Lung (tissue), 12 donors: Measurements from ENCODE around the gene FAHD2A. TPM values are rescaled to one million over a fixed set of nuclear protein-coding genes. Genes with fewer than 3 reads are reported as not detected.
A peak's percentile ranks its signal among the peaks of the same experiment; 100 is the strongest.

ENCODE experiments used
- ATAC-seq: fragments of 200-7000 bp; cut with Tn5 transposase; one replicate; pipeline ENCODE4 v1.9.1; 2020; ENCODE audit warnings: moderate number of reproducible peaks; ENCODE audit not compliant: insufficient read depth, low FRiP score
- DNase-seq, 3 donors: peaks; one replicate each; pipeline ENCODE4 v3.0.0-alpha.2; 2013 to 2017
- H3K27ac ChIP-seq, 2 donors: one replicate each; pipeline ENCODE4 v1.5.1; 2013; ENCODE audit warnings: mild to moderate bottlenecking in 2 of 2, moderate library complexity in 2 of 2, control low read depth in 1 of 2, inconsistent platforms in 1 of 2, low read depth in 1 of 2, low read length in 1 of 2
- H3K27me3 ChIP-seq, 3 donors: one replicate each; pipeline ENCODE4 v1.5.1; 2013; ENCODE audit warnings: low read length in 2 of 3; ENCODE audit not compliant: control insufficient read depth in 3 of 3, insufficient read depth in 3 of 3
- H3K36me3 ChIP-seq, 4 donors: one replicate each; pipeline ENCODE4 v1.5.1; 2013; ENCODE audit warnings: low read length in 4 of 4, mild to moderate bottlenecking in 1 of 4, moderate library complexity in 1 of 4; ENCODE audit not compliant: control insufficient read depth in 4 of 4, insufficient read depth in 4 of 4
- H3K4me1 ChIP-seq, 5 donors: one replicate each; pipeline ENCODE4 v1.5.1; 2013; ENCODE audit warnings: low read length in 5 of 5, mild to moderate bottlenecking in 2 of 5, moderate library complexity in 1 of 5; ENCODE audit not compliant: control insufficient read depth in 5 of 5, insufficient read depth in 5 of 5
- H3K4me3 ChIP-seq: one replicate; pipeline ENCODE4 v1.5.1; 2013; ENCODE audit warnings: mild to moderate bottlenecking, control low read depth, moderate library complexity
- H3K9ac ChIP-seq, 2 donors: one replicate each; pipeline ENCODE4 v1.5.1; 2013; ENCODE audit warnings: low read length in 2 of 2, control low read depth in 1 of 2; ENCODE audit not compliant: insufficient read depth in 1 of 2
- H3K9me3 ChIP-seq, 4 donors: one replicate each; pipeline ENCODE4 v1.5.1; 2013; ENCODE audit warnings: low read length in 3 of 4, mild to moderate bottlenecking in 1 of 4, moderate library complexity in 1 of 4; ENCODE audit not compliant: control insufficient read depth in 4 of 4, insufficient read depth in 3 of 4
- WGBS, 2 donors: extraction: QIAGEN DNeasy Blood & Tissue Kit; methylation state at CpG; one replicate each; pipeline ENCODE4 v1.1.7; 2013; 5-methylcytosine and 5-hydroxymethylcytosine counted together
- polyA plus RNA-seq, 2 donors: library from polyadenylated mRNA; stranded (reverse); fragments of 200-250 nt; gene quantifications; one replicate each; pipeline ENCODE4 v1.2.1, GENCODE V29; 2013
- total RNA-seq, 2 donors: library from RNA; depleted of rRNA in 1 of 2; stranded (reverse); fragments of >200 nt in 1 of 2; gene quantifications; one replicate each; pipeline ENCODE4 v1.2.1, GENCODE V29; 2014 to 2021
- TF ChIP-seq, protein P1 (sequence below): IDR thresholded peaks from 2 replicates; pipeline ENCODE4 v1.5.1; 2012; ENCODE audit warnings: mild to moderate bottlenecking; ENCODE audit errors: control extremely low read depth, extremely low read depth
- donor health status: control.
- donor health status: control.
- donor health status: Bipolar disorder and iron deficiency.
- donor health status: healthy.
- donor health status: DM: yes; HTN: yes; CAD: no.

The FAHD2A gene
- total and polyA plus RNA-seq, 4 donors = 12.6 to 38.3 (median 19.6) TPM

DNA sequence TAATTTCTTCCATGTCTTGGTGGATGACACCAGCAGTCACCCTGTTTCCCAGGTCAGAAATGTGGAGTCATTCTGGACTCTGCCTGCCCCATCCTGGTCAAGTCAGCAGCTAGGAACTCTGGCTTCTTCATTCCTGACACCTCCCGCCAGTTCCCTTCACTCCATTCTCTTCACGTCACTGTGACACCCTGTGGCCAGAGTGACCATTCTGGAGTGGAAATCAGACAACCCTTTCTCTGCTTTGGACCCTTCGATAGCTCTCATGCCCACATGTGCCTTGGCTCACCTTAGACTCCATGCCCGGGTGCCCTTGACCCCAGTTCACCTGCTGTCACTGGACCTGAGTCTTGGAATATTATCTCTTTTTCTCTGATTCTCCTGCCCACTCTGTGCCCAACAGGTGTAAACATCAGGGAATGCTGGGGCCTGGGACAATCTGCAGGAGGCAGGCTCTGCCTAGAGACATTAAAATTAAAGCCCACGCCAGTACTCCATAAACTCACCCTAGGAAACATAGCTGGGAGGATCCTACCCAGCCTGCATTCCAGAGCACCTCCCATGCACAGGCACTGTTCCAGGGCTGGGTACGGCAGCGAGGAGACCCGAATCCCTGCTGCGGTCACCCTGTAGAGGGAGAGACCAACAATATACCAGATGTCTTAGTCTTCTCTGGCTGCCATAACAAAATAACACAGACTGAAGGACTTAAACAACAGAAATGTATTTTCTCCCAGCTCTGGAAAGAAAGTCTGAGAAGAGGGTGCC lies 41.1 kb upstream of the FAHD2A start:
- ATAC-seq (no peak), DNase-seq (peak in 1 of 3 donors; percentile 6)
- TF ChIP-seq, protein P1, sequence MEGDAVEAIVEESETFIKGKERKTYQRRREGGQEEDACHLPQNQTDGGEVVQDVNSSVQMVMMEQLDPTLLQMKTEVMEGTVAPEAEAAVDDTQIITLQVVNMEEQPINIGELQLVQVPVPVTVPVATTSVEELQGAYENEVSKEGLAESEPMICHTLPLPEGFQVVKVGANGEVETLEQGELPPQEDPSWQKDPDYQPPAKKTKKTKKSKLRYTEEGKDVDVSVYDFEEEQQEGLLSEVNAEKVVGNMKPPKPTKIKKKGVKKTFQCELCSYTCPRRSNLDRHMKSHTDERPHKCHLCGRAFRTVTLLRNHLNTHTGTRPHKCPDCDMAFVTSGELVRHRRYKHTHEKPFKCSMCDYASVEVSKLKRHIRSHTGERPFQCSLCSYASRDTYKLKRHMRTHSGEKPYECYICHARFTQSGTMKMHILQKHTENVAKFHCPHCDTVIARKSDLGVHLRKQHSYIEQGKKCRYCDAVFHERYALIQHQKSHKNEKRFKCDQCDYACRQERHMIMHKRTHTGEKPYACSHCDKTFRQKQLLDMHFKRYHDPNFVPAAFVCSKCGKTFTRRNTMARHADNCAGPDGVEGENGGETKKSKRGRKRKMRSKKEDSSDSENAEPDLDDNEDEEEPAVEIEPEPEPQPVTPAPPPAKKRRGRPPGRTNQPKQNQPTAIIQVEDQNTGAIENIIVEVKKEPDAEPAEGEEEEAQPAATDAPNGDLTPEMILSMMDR = no peak
- Histone ChIP-seq H3K4me3 (no peak overlapping the region), H3K9me3 (peaks cover 0 to 4% (median 0%) of the 10 kb centered on the region in 4 donors), H3K27ac (no peak overlapping the region), H3K4me1 (no peaks in the 10 kb centered on the region), H3K36me3 (no peaks in the 10 kb centered on the region), H3K27me3 (peaks cover 0 to 6% (median 0%) of the 10 kb centered on the region in 3 donors), H3K9ac (no peak overlapping the region)
- WGBS, 2 donors = 80 to 87% methylated on average over 9 of the region's 9 CpGs

GRCh38 chr2:95362486-95362885 lies 40.0 kb upstream of the FAHD2A start:
- 86 to 89% methylated on average over 9 of the region's 9 CpGs for WGBS, 2 donors
- peaks cover 0 to 6% (median 0%) of the 10 kb centered on the region in 3 donors for H3K27me3 ChIP-seq
- no peaks in the 10 kb centered on the region for H3K36me3 ChIP-seq
- ATAC-seq = no peak
- H3K27ac ChIP-seq = no peak overlapping the region
- H3K9ac ChIP-seq = no peak overlapping the region
- H3K4me1 ChIP-seq = no peaks in the 10 kb centered on the region
- no peaks in the 10 kb centered on the region for H3K9me3 ChIP-seq
- DNase-seq = peak in 1 of 3 donors; percentile 5
- TF ChIP-seq, protein P1 = no peak
- H3K4me3 ChIP-seq = no peak overlapping the region

GRCh38 chr2:95366514-95366913 lies 36.0 kb upstream of the FAHD2A start:
- ATAC-seq = no peak
- Histone ChIP-seq H3K4me3 (no peak overlapping the region), H3K9ac (no peak overlapping the region), H3K27ac (no peak overlapping the region), H3K9me3 (peaks cover 0 to 2% (median 0%) of the 10 kb centered on the region in 4 donors), H3K36me3 (no peaks in the 10 kb centered on the region), H3K27me3 (peaks cover 0 to 10% (median 0%) of the 10 kb centered on the region in 3 donors), H3K4me1 (no peaks in the 10 kb centered on the region)
- TF ChIP-seq, protein P1 = no peak
- 66 to 73% methylated on average over 6 of the region's 6 CpGs for WGBS, 2 donors
- no peak for DNase-seq
